ENCODE results near the gene NOC4L. TPM values are rescaled to one million over a fixed set of nuclear protein-coding genes. Genes with fewer than 3 reads are reported as not detected.
"Not testable (repeated sequence)": the region's sequence is repeated elsewhere in the genome, so short reads cannot be mapped to it uniquely, and the experiment has no call there.

Gene NOC4L
- total RNA-seq (2014; rRNA removed; shearing (Covaris generic)): 10.5 and 13.4 TPM in 2 replicates

DNA sequence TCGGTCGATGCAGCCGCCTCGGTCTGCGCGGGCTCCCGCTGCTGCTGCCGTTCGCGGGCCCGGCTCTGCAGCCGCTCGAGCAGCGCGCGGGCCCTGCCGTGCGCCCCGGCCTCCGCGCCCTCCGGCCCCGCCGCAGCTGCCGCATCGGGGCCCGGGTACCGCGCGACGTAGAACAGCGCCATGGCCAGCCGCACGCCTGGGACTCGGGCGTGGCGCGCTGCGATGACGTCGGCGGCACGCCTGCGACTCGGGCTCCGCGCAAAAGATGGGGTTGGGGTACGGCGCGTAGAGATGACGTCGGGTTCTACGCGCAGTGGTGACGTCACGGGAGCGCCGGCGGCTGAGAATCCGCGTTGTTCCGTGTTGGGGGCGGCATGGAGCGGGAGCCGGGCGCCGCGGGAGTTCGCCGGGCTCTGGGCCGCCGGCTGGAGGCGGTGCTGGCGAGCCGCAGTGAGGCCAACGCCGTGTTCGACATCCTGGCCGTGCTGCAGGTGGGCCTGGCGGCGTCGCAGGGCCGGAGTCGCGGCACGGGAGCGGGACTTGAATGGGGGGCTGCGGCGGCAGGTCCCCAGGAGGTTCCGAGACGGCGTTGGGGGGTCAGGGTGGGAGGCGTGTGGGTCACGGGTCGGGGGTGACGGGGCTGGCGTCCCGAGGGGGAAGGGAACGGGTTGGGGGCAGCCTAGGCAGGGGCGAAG lies at the start of gene NOC4L, which contains the start of gene DDX51:
Gene NOC4L, plus strand, starts transcription at position 343 of the 695 bp plus-strand sequence. Its CDS starts 32 bp downstream, at position 375.
Gene DDX51, minus strand, starts transcription at position 205 of the 695 bp plus-strand sequence. Its CDS starts 23 bp downstream, at position 182.
- DNase-seq (ENCODE audit: low spot score): peak; percentile 89

DNA sequence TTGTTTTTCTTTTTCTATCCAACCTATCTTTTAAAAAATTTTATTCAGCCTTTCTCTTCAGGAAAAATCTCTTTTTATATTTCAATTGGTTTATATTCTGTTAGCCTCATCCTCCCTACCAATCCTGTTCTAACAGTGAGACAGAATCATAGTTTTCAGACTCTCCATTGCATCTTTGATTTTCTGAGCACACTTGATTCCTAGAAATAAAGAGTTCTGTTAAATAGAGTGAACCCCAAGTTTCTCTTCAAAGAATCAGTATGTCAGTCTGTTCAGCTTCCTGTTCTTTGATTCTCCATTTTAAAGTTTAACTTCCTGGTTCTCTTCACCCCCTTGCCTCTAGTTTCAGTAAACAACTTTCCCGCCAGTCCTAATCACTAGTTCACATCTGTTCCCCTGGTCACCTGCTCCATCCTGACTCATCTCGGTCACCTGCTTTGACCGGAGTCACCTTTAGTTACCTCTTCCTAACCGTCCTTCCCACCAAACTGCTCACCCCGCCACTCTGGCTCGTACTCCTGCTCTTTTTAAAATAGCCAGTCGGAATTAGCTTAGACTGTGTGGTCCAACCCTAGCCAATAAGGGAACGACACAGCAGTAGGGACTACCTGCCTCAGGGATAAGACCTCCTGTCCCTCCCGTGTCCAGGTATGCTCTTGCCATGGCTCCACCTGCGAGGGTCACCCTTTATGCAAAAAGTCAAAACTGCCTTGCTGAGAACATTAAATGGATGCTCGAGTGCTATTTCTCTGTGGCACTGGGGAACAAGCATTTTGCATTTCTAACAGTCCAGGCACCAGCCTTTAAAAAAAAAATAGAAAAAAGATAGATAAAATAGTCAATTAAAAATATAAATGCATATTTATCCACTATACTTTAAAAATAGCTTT lies 48.5 kb upstream of the NOC4L start:
- DNase-seq (ENCODE audit: low spot score): no peak

DNA sequence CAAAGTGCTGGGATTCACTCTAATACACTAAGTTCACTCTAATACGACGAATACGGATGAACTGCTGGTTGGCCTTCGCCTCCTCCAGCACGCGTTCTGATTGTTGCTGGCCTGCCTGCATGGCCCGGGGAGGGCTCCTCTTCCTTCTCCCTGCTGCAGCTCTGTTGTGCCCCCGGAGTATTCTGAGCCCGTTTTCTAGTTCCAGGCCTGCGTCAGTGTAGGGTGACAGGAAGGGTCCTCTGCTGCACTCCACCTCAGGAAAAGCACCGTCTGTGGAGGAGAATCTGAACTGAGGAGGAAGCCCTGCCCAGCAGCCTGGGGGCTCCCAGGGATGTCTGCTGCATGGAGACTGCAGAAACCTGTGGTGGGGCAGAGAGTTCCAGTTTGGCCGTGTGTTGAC lies 44.5 kb upstream of the NOC4L start:
- no peak for DNase-seq (ENCODE audit: low spot score)

DNA sequence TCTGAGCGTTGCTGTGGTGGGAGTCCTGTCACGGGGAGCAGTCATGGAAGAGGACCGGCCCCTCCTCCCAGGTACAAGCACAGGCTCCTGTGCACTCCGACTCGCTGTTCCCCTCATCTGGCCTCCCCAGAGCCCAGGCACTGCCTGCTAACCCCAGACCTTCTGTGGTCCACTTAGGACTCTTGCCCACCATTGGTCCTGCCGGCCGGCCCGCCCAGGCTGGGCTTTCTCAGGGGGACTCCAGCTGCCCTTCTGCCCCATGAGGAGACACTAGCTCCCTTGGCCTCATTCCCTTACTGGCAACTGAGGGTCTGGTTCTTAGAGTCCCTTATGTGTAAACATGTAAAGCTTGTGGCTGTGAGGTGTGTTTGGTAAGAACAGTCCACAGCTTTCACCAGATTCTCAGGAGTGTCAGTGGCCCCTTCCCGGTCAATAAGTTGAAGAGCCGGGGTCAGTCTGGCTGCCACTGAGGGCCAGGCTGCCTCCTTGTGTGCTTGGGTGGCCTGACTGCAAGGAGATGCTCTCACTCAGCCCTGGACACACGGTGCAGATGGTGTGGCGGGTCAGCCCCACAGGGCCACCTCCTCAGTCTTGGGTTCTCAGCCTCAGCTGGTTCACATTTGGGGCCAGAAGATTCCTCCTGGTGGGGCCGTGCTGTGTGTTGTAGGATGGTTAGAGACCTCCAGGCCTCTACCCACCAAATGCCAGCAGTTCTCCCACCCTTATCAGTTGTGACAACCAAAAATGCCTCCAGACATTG lies 43.8 kb upstream of the NOC4L start:
- DNase-seq (ENCODE audit: low spot score): no peak

DNA sequence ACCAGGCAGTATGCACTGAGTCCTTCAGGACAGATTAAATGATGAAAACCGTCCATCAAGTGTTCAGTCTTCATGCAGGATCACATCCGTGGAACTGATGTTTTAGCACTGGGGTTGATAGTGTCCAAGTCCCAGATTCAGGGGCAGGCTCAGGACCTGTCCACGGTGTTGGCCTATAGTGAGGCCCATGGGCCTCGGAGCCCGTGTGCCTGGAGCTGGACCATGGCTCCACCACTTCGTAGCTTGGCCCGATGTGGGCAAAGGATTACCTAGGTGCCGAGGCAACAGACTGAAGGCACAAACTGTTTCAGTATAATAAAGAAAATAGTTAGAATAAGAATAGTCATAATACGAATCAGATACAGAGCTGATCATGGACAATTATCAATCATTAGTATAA lies 42.0 kb upstream of the NOC4L start:
- DNase-seq (ENCODE audit: low spot score): no peak

DNA sequence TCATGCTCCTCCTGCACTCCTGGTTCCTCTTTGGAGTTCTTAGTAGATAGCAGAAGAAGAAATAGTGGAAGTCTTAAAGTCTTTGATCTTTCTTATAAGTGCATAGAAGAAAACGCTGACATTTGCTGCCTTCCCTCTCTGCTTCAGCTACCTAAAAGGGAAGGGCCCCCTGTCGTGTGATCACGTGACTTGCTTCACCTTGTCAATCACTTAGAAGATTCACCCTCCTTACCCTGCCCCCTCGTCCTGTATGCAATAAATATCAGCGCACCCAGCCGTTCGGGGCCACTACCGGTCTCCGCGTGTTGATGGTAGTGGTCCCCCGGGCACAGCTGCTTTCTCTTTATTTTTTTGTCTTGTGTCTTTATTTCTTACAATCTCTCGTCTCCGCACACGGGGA lies 41.2 kb upstream of the NOC4L start:
- DNase-seq (ENCODE audit: low spot score): not testable (repeated sequence)

DNA sequence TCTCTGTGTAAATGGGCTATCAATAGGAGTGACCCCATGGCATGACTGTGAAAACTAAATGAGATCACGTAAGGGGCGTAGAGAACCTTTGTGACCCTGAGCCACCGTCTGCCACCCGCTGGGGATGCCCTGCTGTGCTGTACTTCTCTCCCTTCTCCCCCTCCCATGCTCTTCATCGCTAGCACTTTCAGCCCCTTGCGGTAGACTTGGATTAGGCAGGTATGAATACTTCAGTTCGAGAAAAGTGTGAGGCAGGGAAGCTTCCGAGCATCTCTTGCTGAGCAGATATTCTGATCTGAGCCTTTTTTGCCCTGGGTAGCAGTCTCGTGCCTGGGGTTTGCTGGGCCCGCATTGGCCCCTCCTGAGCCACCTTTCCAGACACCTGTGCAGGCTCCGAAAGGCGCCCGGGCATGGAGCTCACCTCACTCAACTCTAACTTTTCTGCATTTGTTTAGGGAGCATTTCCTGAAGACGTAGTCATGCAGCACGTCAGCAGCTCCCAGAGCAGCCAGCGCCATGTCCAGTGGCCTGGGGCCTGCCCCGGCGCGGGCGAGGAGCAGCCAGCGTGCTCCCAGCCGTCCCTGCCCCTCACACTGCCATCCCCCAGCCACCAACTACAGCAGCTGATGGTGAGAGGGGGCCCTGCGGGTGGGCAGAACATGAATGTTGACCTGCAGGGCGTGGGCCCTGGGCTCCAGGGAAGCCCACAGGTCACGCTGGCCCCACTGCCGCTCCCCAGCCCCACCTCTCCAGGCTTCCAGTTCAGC lies 40.5 kb upstream of the NOC4L start:
- no peak for DNase-seq (ENCODE audit: low spot score)

DNA sequence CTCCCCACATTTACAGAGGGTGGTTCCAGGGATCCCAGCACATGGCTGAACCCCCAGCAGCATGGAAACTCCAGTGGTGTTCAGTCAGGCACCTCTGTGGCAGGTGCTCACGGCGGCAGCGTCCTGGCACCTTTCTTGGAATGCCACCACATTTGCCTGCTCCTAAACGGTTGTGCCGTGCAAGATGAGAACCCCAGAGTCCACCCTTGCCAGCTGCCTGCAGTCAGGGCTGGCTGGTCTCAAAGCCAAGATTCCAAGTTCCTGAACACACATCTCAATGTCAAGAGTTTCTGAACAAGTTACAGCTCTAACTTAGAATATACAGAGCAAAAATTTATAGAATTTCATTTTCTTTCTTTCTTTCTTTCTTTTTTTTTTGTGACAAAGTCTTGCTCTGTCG lies 38.8 kb upstream of the NOC4L start:
- no peak for DNase-seq (ENCODE audit: low spot score)

DNA sequence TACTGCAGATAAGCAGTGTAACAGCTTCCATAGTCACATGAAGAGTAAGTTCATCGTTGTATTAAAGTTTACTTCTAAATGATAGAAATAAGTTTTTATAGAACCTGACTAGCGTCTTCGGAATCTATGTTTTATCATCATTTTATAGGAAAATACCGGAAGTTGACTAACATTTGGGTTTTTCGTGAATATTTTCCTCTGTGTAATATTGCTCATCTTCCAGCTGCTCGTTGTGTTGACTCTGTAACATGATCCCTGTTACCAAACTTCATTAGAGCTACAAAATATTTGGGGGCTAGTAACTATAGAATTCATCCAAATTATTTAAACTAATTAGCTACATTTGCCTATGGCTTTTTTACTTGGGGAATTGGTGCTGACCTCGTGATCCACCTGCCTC lies 37.3 kb upstream of the NOC4L start:
- DNase-seq (ENCODE audit: low spot score): no peak

DNA sequence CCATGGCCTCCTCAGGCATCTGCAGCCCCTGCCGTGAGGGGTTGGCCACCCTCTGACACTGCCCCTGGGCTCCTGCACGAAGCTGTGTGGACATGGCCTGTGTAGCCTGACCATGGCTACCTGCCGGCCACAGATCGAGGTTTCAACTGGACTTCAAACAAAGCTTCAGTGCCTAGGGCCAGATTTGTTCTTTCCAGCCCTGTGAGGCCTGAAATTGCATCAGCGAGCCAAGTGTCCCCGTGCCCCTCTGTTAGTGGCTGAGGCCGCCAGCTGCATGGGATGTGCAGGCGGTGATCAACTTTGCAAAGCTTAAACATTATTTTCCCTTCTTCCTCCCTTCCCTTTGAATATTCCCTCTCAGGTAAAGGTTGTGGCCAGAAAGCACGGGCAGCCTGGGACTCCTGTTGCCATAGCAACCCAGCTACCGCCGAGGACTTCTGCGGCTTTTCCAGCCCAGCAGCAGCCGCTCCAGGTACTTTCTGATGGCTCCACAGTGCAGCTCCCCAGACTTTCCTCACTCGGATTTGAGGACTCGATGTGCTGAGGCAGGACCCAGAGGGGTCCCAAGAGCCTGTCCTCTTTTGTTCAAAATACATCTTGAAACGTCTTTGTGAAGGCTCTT lies 35.9 kb upstream of the NOC4L start:
- DNase-seq (ENCODE audit: low spot score): no peak

DNA sequence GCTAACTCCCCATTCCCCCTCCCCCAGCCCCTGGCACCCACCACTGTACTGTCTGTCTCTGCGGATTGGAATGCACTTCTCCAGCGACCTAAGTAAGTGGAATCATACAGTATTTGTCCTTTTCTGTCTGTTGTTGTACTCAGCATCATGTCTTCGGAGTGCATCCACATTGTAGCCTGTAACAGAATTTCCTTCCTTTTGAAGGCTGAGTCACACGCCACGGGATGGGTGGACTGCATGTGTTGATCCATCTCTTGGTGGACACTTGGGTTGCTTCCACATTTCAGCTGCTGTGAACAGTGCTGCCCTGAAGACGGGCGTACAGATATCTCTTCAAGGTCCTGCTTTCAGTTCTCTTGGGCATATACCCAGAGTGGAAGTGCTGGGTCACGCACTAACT lies 34.5 kb upstream of the NOC4L start:
- DNase-seq (ENCODE audit: low spot score): no peak

DNA sequence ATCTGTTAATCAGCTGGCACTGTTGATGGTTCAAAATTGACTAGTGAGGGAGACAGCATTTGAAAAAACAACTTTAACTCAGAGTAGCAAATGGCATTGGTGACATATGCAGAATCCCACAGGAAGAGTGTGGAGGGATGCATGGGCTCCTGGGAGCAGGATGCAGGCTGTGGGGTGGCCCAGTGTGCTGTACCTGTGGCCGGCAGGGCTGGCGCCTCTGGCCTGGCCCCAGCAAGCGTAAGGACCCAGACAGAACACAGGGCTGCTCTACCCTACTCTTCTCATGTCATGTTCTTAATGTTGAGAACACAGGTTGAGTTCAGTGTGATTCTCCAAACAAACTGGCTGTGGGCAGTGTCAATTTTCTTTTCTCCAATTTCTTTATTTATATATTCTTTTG lies 33.6 kb upstream of the NOC4L start:
- DNase-seq (ENCODE audit: low spot score): no peak

DNA sequence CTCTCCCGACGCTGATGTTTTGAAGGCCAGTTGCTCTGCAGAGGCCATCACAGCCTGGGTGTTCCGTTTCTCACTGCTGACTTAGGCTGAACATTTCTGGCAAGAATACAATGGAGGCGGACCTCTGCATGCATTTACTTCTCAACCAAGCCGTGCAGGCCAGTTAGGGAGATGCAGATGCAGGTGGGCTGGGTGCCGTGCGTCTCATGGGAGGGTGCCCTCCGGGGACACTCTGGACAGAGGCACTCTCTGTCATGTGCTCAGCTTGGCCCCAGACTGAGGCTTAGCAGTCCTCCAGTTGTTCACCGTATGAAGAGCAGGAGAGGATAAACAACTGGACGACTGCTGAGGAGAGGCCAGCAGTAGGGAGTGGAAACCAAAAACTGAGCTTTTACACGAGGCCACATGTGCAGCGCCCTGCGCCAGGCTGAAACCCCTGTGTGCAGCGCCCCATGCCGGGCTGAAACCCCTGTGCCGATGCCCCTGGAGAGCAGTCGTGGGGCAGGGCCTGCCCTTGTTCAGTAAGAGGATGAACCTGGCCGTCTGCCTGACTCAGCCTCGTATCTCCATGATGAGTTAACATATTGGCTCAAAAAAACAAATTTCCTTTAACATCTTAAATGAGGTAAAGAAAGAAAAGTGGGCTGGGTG lies 32.5 kb upstream of the NOC4L start:
- DNase-seq (ENCODE audit: low spot score): no peak

DNA sequence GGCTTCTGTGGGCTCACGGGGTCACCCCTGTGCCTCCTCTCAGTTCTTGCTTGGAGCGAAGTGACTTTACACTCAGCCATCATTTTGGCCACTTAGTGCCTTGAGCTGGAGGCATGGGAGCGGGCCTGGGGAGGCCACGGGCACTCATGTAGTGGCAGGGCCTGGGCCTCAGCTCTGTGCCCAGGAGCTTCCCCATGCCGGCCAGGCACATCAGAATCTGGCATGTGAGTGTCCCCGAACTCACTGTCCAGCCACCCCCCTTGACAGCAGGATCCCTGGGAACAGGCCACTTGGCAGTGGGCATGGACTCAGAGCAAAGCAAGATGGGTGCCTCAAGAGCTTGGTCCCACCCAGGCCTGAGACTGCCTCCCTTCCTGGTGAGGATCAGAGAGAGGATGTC lies 29.6 kb upstream of the NOC4L start:
- no peak for DNase-seq (ENCODE audit: low spot score)

DNA sequence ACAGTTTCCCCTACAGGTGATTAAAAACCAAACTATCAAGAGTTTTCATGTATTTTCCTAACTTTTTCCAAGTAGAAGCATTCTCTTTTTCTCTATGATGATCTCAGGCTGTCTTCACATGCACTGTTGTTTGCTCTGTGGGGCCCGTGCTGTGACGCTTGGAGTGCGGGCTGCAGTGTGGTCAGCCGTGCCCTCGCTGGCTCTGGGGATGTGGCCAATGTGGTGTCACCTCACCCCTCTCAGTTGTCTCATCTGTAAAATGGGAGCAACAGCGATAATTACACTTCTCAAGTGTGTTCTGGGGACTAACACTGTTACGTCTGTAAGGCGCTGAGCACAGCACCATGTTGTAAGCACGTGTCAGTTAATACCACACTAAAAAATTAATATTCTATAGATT lies 28.8 kb upstream of the NOC4L start:
- DNase-seq (ENCODE audit: low spot score): no peak

DNA sequence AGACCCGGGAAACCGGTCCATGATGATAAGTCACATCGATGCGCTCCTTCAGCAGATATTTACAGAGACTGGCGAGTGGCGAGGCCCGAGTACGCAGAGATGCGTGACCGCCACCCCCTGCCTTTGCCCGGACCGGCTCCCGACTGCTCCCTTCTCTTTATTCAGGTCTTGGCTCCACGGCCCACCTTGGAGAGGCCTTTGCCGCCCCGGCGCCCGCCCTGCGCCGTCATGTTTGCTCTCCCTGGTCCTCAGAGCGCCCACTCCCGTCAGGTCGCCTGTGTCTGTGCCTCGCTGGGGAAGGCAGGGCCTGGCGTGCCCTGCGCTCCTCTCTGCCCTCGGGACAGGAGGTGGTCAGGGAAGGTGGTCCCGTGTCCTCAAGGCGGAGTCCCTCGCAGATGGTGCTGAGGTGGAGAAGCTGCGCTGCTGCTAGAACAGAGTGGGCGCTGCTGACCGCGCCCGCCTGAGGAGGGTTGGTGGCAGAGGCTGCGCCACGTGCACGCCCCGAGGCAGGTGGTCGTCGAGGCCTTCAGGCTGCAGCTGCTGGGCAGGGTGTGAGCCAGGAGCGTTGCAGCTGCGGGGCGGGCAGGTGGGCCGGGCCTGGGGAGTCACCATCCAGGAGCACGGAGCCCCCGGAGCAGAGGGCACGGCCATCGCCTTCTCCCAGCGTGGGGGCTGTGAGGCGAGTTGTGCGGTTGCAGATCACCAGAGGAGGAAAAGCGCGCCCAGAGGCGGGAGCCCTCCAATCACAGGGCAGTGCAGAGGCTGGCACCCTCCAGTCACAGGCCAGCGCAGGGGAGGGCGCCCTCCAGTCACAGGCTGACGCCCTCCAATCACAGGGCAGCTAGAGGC lies 27.3 kb upstream of the NOC4L start:
- DNase-seq (ENCODE audit: low spot score): no peak

DNA sequence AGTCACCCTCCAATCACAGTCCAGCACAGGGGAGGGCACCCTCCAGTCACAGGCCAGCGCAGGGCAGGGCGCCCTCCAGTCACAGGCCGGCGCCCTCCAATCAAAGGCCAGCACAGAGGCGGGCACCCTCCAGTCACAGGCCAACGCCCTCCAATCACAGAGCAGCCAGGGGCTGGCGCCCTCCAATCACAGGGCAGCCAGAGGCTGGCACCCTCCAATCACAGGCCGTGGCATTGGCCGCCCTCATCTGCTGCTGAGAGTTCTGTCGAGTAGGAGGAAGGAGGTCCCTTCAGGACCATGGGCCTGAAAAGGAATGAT lies 26.7 kb upstream of the NOC4L start:
- no peak for DNase-seq (ENCODE audit: low spot score)

DNA sequence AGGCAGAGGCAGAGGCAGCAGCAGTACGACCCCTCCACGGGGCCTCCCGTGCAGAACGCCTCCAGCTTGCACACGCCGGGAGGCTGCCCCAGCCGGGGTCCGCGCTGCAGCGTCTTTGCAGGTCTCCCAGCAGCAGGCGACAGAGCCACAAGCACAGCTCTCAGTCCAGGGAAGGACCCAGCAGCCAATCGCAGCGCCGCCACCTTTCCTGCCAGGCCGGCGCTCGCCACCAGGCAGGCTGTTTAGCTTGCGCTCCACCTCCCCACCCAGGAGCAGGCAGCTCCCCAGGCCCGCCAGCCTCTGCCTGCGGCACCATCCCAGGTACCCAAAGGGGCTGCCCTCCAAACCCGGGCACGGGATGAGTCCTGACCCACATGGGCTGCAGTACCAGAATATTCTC lies 25.4 kb upstream of the NOC4L start:
- no peak for DNase-seq (ENCODE audit: low spot score)

DNA sequence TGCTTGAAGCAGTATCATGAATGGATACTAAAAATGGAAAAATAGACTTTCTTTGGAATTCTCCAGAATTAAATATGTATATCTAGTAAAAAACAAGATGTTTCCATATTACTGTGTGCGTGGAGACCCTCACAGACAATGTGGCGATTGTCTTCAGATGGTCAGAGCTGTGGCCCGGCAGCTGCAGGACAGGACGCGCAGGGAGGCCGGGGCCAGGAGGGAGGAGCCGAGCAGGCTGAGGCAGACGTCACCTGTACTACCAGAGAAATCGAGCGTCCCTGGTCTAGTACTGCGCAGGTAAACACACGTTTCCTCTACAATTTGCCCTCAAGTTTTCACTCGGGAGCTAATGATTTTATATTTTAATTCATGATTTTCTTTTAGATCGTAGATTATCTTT lies 23.0 kb upstream of the NOC4L start:
- no peak for DNase-seq (ENCODE audit: low spot score)

Measured in H4 (cell line).